ENCODE data around the gene USP31.

DNA sequence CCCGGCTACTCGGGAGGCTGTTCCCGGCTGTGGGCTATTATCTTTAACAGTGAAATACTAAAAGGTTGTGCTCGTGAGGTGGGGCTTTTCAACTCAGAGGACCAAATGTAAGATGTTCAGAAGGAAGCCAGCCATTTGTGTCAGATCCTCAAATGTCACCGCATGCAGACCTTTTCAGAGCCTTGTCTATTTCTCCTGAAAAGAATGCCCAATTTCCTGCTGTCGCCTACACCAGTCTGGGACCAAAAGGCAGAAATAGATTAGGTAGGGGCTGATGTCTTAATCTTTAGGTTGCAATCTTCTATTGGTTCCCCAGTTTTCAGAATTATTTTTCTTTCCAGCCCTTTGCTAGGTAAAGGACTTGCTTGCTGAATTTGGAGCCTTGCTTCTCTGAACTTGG lies 8.9 kb upstream of the USP31 start:
- TF ChIP-seq, protein P1, sequence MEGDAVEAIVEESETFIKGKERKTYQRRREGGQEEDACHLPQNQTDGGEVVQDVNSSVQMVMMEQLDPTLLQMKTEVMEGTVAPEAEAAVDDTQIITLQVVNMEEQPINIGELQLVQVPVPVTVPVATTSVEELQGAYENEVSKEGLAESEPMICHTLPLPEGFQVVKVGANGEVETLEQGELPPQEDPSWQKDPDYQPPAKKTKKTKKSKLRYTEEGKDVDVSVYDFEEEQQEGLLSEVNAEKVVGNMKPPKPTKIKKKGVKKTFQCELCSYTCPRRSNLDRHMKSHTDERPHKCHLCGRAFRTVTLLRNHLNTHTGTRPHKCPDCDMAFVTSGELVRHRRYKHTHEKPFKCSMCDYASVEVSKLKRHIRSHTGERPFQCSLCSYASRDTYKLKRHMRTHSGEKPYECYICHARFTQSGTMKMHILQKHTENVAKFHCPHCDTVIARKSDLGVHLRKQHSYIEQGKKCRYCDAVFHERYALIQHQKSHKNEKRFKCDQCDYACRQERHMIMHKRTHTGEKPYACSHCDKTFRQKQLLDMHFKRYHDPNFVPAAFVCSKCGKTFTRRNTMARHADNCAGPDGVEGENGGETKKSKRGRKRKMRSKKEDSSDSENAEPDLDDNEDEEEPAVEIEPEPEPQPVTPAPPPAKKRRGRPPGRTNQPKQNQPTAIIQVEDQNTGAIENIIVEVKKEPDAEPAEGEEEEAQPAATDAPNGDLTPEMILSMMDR (IDR thresholded peaks at IDR 0.05), result no peak
- TF ChIP-seq POLR2AphosphoS5 (IDR thresholded peaks at IDR 0.05), result no peak
